HUES48 (cell line): ENCODE results near the gene SAXO2.
A peak's percentile ranks its signal among the peaks of the same experiment; 100 is the strongest.
"Not testable (repeated sequence)": the region's sequence is repeated elsewhere in the genome, so short reads cannot be mapped to it uniquely, and the experiment has no call there.

Experiments used
- H3K27ac ChIP-seq: one replicate; pipeline ENCODE4 v1.7.0; 2013; ENCODE audit warnings: low read depth, low read length, inconsistent platforms
- H3K27me3 ChIP-seq: 2 replicates; pipeline ENCODE4 v1.6.1; 2013; ENCODE audit warnings: mild to moderate bottlenecking, low read length; ENCODE audit not compliant: control insufficient read depth, insufficient read depth
- H3K36me3 ChIP-seq: 2 replicates; pipeline ENCODE4 v1.6.1; 2013; ENCODE audit warnings: low read length; ENCODE audit not compliant: control insufficient read depth, insufficient read depth
- H3K4me1 ChIP-seq: 2 replicates; pipeline ENCODE4 v1.6.1; 2013; ENCODE audit warnings: mild to moderate bottlenecking, low read length; ENCODE audit not compliant: control insufficient read depth, insufficient read depth
- H3K4me3 ChIP-seq: 2 replicates; pipeline ENCODE4 v1.5.1; 2013; ENCODE audit warnings: mild to moderate bottlenecking, low read depth, low read length
- H3K9ac ChIP-seq: 2 replicates; pipeline ENCODE4 v1.6.1; 2013; ENCODE audit warnings: mild to moderate bottlenecking, low read depth, low read length, moderate library complexity
- H3K9me3 ChIP-seq: 2 replicates; pipeline ENCODE4 v1.6.1; 2013; ENCODE audit warnings: low read length; ENCODE audit not compliant: control insufficient read depth, insufficient read depth

Gene SAXO2

GRCh38 chr15:82262422-82263026 lies at the start of gene SAXO2, which contains the start of gene EFL1:
SAXO2 (plus strand) TSS chr15:82262818; CDS start chr15:82262880, 62 bp downstream.
EFL1 (minus strand) TSS chr15:82262734; CDS start chr15:82261778, 956 bp downstream.
- peak within 1 kb of the TSS; percentile 83 for H3K4me3 ChIP-seq
- peak within 1 kb of the TSS; percentile 33; the same call in 1 of the 2 replicates for H3K9ac ChIP-seq
- H3K27me3 ChIP-seq, result no peaks in the 10 kb centered on the region
- H3K9me3 ChIP-seq, result no peaks in the 10 kb centered on the region
- peaks cover 28% of the 10 kb centered on the region for H3K4me1 ChIP-seq
- peak within 1 kb of the TSS; percentile 83 for H3K27ac ChIP-seq
- H3K36me3 ChIP-seq, result peaks cover 31% of the 10 kb centered on the region

- H3K9me3 ChIP-seq, H3K27me3 ChIP-seq, H3K27ac ChIP-seq, H3K4me3 ChIP-seq, H3K4me1 ChIP-seq, H3K9ac ChIP-seq: not testable (repeated sequence)
- peaks cover 24% of the 10 kb centered on the region for H3K36me3 ChIP-seq
Measured at GRCh38 chr15:82216092-82216491, 46.5 kb upstream of the SAXO2 start.

- not testable (repeated sequence) for H3K9ac ChIP-seq
Measured at GRCh38 chr15:82221535-82221934, 41.1 kb upstream of the SAXO2 start.

GRCh38 chr15:82228750-82229149 lies 33.9 kb upstream of the SAXO2 start:
- peaks cover 39% of the 10 kb centered on the region for H3K36me3 ChIP-seq
- H3K27me3 ChIP-seq, result no peaks in the 10 kb centered on the region
- no peak overlapping the region for H3K27ac ChIP-seq
- no peak overlapping the region for H3K9ac ChIP-seq
- no peaks in the 10 kb centered on the region for H3K9me3 ChIP-seq
- no peak overlapping the region for H3K4me3 ChIP-seq
- H3K4me1 ChIP-seq, result no peaks in the 10 kb centered on the region

More at GRCh38 chr15:82221535-82221934, 41.1 kb upstream of the SAXO2 start:
- H3K36me3 ChIP-seq, result peaks cover 22% of the 10 kb centered on the region
- H3K27me3 ChIP-seq, H3K4me1 ChIP-seq, H3K27ac ChIP-seq, H3K4me3 ChIP-seq, H3K9me3 ChIP-seq: not testable (repeated sequence)

- Histone ChIP-seq H3K27ac (no peak overlapping the region), H3K4me3 (no peak overlapping the region), H3K36me3 (peaks cover 42% of the 10 kb centered on the region)
Measured at GRCh38 chr15:82231233-82231632, 31.4 kb upstream of the SAXO2 start.

GRCh38 chr15:82231842-82232241 lies 30.8 kb upstream of the SAXO2 start:
- Histone ChIP-seq H3K27ac (no peak overlapping the region), H3K36me3 (peaks cover 37% of the 10 kb centered on the region), H3K9ac (no peak overlapping the region)

More at GRCh38 chr15:82231233-82231632, 31.4 kb upstream of the SAXO2 start:
- Histone ChIP-seq H3K4me1 (no peaks in the 10 kb centered on the region), H3K9me3 (no peaks in the 10 kb centered on the region), H3K27me3 (no peaks in the 10 kb centered on the region), H3K9ac (no peak overlapping the region)

GRCh38 chr15:82237944-82238534 lies 24.6 kb upstream of the SAXO2 start:
- not testable (repeated sequence) for H3K4me3 ChIP-seq, H3K27ac ChIP-seq, H3K27me3 ChIP-seq, H3K9ac ChIP-seq, H3K4me1 ChIP-seq, H3K9me3 ChIP-seq
- H3K36me3 ChIP-seq, result peaks cover 39% of the 10 kb centered on the region

More at GRCh38 chr15:82231842-82232241, 30.8 kb upstream of the SAXO2 start:
- Histone ChIP-seq H3K27me3 (no peaks in the 10 kb centered on the region), H3K9me3 (no peaks in the 10 kb centered on the region), H3K4me3 (no peak overlapping the region), H3K4me1 (no peaks in the 10 kb centered on the region)

GRCh38 chr15:82239685-82240391 lies 22.8 kb upstream of the SAXO2 start:
- H3K36me3 ChIP-seq, result peaks cover 43% of the 10 kb centered on the region
- no peaks in the 10 kb centered on the region for H3K4me1 ChIP-seq
- H3K9me3 ChIP-seq, result no peaks in the 10 kb centered on the region
- H3K4me3 ChIP-seq, result no peak overlapping the region
- no peak overlapping the region for H3K9ac ChIP-seq
- H3K27ac ChIP-seq, result no peak overlapping the region
- H3K27me3 ChIP-seq, result no peaks in the 10 kb centered on the region

GRCh38 chr15:82241836-82242499 lies 20.6 kb upstream of the SAXO2 start:
- H3K9me3 ChIP-seq, H3K9ac ChIP-seq, H3K27ac ChIP-seq, H3K27me3 ChIP-seq, H3K4me1 ChIP-seq, H3K4me3 ChIP-seq: not testable (repeated sequence)
- peaks cover 44% of the 10 kb centered on the region for H3K36me3 ChIP-seq

GRCh38 chr15:82243644-82244043 lies 19.0 kb upstream of the SAXO2 start:
- H3K9ac ChIP-seq, H3K27me3 ChIP-seq, H3K9me3 ChIP-seq, H3K4me1 ChIP-seq, H3K4me3 ChIP-seq, H3K27ac ChIP-seq: not testable (repeated sequence)
- peaks cover 29% of the 10 kb centered on the region for H3K36me3 ChIP-seq

GRCh38 chr15:82245956-82246355 lies 16.7 kb upstream of the SAXO2 start:
- not testable (repeated sequence) for H3K27ac ChIP-seq, H3K9me3 ChIP-seq, H3K27me3 ChIP-seq, H3K4me3 ChIP-seq, H3K9ac ChIP-seq, H3K4me1 ChIP-seq
- H3K36me3 ChIP-seq, result peaks cover 12% of the 10 kb centered on the region; the same call in 1 of the 2 replicates
